ENCODE measurements around the gene TRIO.
A peak's percentile ranks its signal among the peaks of the same experiment; 100 is the strongest.

Gene TRIO

DNA sequence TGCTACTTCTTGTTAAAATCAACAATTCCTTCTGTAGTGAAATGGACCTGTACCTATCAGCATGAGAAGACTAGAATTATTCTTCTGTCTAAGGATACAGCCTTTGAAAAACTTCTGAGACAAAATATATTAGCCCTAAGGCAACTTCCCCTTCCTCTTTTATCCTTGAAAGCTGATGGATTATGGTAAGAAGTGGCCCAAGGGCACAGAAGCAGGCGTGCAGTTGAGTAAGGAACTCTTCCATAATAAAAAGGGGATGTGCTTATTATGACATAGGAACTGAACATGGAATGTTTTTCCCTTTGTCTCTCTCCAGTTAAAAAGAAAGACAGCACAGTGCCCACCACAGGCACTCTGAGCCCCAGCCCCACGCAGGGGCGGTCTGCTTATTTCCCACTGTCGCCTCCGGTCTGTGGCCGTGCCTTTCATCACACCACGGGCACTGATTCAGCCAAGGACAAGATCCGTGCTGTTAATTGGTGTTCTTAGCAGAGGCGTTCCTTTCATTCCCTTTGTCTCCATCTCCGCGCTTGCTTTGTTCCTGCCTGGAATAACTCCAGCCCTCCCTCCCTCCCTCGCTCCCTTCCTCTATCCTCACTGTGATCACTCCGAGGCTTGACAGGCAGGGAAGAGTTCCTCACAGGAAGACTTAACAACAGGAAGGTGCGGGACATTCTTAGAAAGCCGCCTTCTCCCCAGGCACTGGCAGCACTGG, 302.6 kb downstream of the TRIO start:
- DNase-seq: peak in 14 of 58 donors; percentile 15 to 49 (median 30)

DNA sequence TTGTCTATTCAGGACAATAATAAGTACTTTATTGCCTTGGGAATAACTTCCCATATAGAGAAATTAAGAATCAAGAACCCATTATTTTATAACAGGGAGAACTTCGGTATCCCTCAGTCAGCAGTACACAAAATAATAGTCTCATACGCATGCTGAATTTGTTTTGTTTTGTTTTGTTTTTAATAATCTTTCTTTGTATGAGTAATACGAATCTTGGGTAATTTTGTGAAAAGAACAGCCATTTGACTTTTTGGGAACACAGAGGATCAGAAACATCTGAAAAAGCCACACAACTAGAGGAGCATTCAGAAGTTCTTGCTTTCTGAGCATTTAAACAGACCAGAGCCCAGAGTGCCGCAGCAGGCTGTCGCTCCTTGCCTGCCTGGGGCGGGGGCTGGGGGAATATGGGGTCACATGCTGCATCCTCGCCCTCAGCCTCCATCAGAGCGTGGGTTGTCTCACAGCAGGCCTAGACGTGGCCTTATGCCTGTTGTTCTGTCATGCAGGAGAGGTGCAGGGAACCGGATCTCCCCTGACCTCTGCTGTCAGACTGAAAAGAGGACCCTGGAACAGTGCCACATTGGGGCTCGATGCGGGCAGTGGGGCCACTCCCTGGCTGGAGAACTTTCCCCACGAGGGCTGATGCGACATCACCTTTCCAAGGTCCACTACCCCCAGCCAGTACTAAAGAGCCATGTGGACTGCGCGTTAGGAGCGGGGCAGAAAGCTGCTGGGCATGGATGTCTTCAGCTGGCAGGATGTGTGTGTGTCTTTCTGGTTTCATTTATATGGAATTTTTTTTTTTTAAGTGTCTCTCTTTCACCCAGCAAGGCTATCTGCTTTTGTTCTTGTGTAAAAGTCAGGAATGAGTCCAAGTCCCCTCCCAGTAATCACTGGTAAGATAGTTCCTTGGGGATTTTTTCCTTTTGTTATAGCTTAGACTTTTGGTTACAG, 305.1 kb downstream of the TRIO start:
- DNase-seq: peak in 1 of 58 donors; percentile 15

DNA sequence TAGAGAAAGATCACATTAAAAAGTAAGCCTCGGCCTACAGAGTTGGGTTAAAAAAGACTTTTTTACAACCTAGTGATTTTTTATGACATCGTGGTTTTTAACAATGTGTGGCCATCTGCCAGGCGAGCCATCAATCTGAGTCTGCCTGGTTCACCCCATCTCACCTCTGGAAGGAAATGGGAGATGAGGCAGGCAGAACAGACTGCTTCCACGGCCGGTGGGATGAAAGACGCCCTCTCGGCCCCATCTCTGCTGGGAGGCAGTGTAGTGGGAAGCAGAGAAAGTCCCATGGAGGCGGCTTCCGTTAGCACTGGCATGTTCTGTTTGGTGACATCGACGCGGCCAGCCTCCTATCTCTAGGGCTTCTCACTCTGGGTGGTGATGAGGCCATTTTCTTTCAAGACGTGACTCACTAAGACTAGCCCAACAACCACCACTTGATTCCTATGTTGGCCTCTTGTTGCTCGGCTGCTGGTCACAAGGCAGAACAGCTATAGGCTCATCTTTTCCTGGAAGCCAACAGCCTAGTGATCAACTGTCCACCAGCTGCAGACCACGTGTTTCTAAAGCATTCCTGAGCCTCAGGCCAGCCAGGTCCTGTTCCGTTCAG, 306.0 kb downstream of the TRIO start:
- no peak for DNase-seq

DNA sequence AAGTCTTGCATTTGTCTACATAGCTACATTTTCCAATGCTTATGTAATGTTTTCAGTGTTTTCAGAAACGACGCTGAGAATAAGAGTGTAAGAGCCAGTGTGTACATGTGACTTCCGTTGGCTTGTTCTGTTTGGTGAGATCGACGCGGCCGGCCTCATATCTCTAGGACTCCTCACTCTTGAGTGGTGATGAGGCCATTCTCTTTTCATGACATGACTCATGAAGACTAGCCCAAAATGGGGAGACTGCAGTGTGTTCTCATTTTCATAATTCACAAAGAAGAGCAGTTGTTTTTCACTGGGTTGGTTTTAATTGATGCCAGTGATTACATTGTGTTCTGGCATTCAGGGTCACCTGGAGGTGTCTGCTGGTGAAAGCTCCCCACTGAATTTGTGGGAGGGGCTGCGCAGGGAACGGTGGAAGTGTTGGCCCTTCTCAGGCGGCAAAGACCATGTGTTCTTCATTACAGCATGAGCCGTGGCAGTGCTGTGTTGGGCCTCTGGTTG, 306.9 kb downstream of the TRIO start:
- peak in 4 of 58 donors; percentile 21 to 35 (median 28) for DNase-seq

DNA sequence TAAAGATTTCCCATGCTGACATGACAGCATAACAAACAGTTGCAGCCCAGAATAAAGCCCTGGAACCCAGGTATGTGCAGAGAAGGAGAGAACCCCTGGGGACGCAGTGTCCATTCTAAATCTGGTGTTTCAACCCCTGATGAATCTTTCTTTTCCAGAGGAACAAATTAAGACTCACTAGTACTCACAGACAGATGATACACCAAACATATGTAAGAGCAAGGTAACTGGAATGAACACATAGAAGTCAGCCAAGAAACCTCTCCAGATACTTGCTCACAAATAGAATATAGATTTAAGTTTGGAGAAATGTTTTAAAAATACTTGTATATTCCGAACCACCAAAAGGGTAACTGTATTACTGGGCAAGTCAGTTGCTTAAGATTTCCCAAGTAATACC, 307.6 kb downstream of the TRIO start:
- no peak for DNase-seq

DNA sequence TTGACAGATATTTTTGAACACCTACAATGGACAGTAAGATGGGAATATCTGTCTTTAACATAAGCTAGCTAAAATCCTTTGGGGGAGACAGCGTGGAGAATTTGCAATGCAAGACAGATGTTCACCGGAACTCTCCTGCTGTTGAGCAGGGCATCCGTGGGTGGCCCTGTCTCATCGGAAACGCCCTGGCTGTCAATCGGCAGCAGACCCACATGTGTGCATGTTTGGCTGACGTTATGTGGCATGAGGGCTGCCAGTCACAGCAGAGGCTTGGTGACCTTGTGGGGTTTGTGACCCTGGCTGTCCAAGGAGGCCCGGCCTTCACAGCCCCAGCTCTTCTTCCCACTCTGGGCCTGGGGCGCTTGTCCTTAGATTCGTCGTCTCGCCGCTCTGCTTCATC, 308.7 kb downstream of the TRIO start:
- DNase-seq: no peak

DNA sequence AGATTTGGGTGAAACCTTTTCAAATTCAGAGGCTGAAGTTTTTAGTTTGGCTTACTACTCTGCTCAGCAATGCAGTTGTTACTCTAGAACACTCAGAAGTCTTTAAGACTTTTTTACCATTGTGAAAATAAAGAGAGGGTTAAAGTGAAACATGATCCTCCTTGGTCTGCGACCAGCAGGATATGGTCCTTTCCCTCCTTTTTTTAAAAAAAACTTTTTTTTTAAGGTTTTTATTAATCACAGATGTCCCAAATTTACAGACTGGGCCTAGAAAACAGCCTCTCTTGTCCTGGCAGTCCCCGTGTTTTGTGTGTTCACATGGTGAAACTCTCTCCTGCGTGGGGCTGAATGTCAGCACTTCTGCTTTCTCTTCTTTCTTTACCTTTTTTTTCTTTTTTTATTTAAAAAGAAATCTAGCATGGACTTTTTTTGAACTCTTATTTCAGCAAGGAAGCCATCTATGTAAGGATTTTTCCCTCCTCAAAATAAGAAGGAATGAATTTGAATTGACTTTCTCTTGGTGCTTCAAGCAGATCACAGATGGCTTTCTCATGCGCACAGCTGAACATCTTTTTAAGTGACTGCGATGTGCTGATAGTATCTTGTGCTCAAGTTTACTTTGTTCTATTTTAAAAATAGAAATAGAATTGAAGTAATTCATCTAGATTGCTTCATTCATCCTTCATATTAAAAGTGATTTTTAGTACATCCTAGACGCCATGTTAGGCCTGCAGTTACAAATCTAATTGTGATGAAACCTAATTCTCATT, 309.7 kb downstream of the TRIO start:
- DNase-seq: peak in 2 of 58 donors; percentile 43 to 54

DNA sequence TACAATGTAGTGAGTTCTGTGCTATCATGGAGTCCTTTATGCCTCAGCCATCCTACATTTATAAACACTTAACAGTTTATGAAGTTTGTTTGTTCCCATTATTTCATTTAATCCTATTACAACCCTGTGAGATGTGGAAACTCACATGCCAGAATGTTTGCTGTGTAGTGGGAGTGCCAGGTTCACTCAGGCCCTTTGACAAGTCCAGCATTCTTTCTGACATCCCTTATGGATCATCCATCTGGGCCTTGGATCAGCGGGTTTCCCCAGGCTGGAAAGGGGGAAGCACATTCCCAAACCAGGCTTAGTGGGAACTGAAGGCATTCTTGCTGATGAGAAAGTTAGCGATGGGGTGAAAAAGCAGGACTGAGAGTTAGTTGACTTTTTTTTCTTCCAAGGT, 310.3 kb downstream of the TRIO start:
- no peak for DNase-seq

DNA sequence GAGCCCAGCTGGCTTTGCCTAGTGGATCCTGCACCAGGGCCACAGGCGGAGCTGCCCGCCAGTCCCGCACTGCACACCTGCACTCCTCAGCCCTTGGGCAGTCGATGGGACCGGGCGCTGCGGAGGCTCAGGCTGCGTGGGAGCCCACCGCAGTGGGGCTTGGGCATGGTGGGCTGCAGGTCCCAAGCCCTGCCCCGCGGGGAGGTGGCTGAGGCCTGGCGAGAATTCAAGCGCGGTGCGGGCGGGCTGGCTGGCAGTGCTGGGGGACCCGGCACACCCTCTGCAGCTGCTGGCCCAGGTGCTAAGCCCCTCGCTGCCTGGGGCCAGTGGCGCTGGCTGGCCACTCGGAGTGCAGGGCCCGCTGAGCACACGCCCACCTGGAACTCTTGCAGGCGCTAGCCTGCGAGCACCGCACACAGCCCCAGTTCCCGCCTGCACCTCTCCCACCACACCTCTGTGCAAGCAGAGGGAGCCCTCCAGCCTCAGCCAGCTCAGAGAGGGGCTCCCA, 312.7 kb downstream of the TRIO start:
- no peak for DNase-seq

DNA sequence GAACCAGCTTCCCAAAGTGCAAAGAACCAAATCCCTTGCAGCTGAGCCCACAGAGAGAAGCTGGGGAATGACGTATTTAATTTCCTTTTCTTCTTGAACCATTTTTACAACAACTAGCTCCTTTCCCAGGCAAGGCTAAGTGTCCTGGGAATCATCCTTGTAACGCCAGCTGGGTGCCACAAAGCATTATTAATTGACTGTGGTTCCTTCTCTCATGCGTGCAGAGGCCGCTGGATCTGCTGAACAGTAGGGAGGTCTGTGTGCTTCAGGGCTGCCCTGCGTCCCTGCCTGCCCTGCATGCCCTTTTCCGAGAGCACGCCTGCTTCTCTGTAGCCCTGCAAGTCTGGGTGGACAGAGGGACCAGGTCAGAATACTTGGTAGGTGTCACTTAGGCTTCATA, 314.3 kb downstream of the TRIO start:
- no peak for DNase-seq

DNA sequence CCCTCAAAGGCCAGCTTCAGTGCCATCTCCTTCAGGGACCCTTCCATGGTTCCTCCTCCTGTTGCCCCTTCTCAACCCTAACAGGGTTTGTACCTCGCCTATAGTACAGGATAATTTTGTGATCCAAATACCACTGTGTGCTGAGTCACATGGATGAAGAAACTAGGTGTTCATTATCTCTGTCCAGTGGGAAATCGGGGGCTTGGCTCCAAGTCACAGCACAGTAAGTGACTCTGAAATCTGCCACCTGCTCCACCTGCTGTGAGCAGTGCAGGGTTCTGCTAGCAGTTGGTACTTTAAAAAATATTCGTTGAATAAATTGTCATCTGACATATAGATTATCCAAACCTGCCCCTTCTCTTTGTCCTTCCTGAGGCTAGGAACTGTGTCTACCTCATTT, 315.3 kb downstream of the TRIO start:
- no peak for DNase-seq

DNA sequence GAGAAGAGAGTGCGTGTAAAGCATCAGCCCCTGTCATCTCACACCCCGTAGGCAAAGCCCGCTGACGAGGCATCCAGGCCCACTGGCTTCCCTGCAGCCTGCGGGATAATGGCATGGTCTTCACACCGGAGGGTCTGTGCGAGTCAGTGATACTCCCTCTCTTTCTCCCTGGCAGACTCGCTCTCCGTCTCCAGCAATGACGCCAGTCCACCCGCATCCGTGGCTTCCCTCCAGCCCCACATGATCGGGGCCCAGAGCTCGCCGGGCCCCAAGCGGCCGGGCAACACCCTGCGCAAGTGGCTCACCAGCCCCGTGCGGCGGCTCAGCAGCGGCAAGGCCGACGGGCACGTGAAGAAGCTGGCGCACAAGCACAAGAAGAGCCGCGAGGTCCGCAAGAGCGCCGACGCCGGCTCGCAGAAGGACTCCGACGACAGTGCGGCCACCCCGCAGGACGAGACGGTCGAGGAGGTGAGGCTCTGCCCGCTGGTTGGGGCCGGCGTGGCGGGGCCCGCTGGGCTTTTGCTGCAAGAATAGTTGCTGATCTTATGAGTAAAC, 317.8 kb downstream of the TRIO start:
- no peak for DNase-seq

DNA sequence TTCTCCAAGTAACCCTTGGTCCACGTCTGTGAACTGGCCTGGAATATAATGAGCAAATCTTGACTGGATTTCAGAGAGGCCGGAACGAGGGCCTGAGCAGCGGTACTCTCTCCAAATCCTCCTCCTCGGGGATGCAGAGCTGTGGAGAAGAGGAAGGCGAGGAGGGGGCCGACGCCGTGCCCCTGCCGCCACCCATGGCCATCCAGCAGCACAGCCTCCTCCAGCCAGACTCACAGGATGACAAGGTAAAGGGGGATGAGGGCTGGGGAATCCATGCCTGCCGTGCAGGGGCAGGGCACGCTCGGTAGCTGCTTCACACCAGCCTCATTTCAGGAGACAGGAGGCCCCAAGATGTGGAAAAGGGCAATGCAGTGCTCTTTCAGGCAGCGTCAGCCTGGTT, 319.5 kb downstream of the TRIO start:
- no peak for DNase-seq

DNA sequence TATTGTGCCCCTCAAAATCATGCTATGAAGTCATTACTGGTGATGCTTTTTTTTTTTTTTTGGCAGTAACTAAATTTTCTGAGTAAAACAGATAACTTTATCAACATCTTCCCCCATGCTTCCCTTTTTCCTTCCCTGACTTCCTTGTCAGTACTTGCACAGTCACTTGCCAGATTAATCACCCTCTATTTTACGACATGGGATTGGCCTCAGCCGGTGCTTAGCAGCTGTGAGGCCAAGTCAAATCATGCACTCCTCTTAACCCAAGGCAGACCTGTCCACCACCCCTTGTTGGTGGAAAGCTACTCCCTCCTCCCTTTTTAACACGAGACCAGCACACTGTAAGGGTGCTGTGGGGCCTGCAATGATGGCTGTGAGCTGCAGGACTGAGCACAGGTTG, 320.5 kb downstream of the TRIO start:
- DNase-seq: no peak

DNA sequence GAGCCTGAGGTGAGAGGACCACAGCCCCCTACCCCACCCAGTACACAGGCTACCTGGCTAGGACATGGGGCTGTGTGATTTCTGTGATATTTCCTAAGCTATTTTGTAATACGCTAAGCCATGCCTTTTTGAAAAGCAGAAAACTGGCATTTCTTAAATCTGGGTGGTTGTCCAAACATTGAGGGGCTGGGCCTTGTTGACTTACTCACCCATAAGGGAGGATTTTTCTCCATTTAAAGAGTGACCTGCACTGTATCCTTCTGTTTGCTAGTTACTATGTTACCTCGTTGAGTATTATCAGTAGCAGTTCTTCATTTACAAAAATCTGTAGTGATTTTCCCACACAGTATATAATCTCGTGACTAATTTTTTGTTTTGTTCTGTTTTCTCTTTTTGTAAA, 321.0 kb downstream of the TRIO start:
- DNase-seq: no peak

DNA sequence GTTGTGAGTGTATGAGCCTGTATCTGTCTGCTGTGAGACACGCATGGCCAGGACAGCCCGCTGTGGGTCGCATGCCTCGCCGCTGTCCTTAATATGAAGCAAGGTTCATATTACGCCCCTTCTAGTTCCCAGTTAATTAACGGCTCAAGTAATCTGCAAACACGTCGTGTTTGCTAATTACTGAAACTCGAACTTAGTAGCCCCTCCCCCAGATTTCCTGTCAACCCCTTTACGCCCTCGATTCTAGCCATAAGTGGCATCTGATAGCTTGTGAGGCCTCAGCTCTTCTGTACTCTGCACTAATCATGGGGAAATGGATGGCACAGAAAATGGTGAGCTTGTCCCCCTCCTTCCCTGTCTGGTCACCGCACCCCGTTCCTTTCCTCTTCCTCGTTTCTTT, 321.5 kb downstream of the TRIO start:
- no peak for DNase-seq

DNA sequence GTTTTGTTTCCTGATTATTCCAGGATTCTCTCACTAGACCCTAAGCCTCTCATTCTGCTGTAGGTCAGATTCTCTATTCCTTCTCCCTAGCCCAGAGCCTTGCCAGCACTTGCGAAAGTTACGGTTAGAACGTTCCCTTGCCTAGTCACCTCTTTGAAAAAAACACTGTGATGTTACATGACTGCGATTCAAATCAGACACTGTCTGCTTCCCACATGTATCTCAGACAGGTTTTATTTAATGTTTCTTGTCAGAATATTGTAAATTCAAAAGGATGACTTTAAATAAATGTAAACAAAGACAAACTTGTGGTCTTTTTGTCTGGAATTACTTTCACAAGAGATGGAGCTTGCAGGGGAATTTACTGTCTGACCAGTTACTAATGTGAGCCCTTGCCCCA, 322.0 kb downstream of the TRIO start:
- DNase-seq: no peak

DNA sequence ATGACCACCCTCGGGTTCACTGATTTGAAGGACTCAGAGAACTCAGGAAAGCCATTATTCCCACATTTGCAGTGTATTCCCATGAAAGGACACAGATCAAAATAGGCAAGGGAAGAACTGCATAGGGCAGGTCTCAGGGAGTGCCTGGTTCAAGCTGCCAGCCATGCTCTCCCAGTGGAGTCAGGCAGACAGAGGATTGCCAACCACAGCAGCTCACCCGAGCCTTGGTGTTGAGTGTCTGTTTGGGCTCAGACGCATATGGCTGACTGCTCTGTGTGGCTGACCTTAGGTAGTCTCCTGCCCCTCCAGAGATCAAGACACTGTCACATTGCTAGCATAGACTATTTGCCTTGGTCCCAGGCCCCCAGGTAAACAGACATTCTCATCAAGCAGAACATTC, 322.6 kb downstream of the TRIO start:
- DNase-seq: no peak

DNA sequence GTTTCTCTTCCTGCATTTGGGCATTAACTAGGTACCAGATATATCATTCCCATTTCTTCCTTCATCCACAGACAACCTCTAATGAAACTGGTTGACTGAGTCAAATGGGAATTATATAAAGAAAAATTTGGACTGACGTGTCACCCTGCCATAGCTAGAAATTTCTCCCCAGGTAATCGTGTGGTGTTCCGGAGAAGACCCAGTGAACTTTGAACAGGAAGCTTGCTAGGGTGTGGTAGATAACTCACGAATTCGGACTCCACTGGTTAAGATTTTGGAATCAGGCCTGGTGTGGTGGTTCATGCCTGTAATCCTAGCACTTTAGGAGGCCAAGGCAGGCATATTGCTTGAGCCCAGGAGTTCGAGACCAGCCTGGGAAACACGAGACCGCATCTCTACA, 324.1 kb downstream of the TRIO start:
- DNase-seq: no peak

DNA sequence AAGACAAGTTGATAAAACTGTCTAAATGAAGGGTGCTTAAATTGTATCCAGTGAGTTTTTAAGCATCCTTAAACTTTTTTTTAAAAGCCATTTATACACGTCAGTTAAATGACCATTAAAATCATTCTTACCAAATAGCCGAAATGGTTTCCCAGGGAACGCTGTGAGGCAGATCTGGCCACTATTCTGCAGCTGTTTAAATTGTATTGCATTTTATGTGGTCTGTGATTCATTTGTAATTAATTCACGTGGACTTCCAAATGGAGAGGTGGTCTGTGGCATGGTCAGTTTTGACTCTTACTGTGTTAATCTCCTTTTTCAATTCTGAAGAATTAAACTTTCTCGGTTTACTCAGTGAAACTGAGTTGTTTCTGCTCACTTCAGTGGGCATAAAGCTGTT, 324.7 kb downstream of the TRIO start:
- DNase-seq: no peak
